Ovary (tissue), 3 donors: ENCODE results near the gene B3GNT7.

Experiments used
- EP300 ChIP-seq: sonication (generic); formaldehyde crosslinking; IDR thresholded peaks from one replicate; pipeline ENCODE4 v1.6.1; 2017; ENCODE audit warnings: antibody characterized with exemption
- POLR2A ChIP-seq: fragments of 450-650 bp; IDR thresholded peaks from one replicate; pipeline ENCODE4 v1.6.1; 2017; ENCODE audit warnings: antibody characterized with exemption, mild to moderate bottlenecking, moderate library complexity
- TF ChIP-seq, protein P1 (sequence below), 3 donors: fragments of 450-650 bp in 2 of 3; fragments of 200-600 bp in 1 of 3; IDR thresholded peaks; one replicate each; pipeline versions ENCODE4 v1.5.1 to v1.8.0; 2016 to 2022; ENCODE audit warnings: antibody characterized with exemption in 3 of 3, mild to moderate bottlenecking in 1 of 3
- donor health status: DM: no; HTN: no; CAD: no.

- TF ChIP-seq, protein P1, sequence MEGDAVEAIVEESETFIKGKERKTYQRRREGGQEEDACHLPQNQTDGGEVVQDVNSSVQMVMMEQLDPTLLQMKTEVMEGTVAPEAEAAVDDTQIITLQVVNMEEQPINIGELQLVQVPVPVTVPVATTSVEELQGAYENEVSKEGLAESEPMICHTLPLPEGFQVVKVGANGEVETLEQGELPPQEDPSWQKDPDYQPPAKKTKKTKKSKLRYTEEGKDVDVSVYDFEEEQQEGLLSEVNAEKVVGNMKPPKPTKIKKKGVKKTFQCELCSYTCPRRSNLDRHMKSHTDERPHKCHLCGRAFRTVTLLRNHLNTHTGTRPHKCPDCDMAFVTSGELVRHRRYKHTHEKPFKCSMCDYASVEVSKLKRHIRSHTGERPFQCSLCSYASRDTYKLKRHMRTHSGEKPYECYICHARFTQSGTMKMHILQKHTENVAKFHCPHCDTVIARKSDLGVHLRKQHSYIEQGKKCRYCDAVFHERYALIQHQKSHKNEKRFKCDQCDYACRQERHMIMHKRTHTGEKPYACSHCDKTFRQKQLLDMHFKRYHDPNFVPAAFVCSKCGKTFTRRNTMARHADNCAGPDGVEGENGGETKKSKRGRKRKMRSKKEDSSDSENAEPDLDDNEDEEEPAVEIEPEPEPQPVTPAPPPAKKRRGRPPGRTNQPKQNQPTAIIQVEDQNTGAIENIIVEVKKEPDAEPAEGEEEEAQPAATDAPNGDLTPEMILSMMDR (IDR thresholded peaks at IDR 0.05): no peak
- no peak for TF ChIP-seq POLR2A
- no peak for TF ChIP-seq EP300
Observed at GRCh38 chr2:231362555-231363184, 32.8 kb upstream of the B3GNT7 start.
